Measurements from ENCODE around the gene TRH. TPM values are rescaled to one million over a fixed set of nuclear protein-coding genes. Genes with fewer than 3 reads are reported as not detected.
"Not testable (repeated sequence)": the region's sequence is repeated elsewhere in the genome, so short reads cannot be mapped to it uniquely, and the experiment has no call there.

TRH gene
- total RNA-seq, 1 experiment from 2014 or later, result 0.59 TPM

GRCh38 chr3:129974833-129975704 lies 549 bp downstream of the TRH start:
- H3K27me3 ChIP-seq (ENCODE audit: control insufficient read depth, insufficient read depth, low read length), result peaks cover 81% of the 10 kb centered on the region
- peak overlapping the region; percentile 32 for H3K4me3 ChIP-seq (ENCODE audit: insufficient read depth, low read depth, low read length)
- no peaks in the 10 kb centered on the region for H3K36me3 ChIP-seq (replicated peaks; ENCODE audit: control insufficient read depth, insufficient read depth, low read length)
- DNase-seq, result peak; percentile 77

- peak; percentile 83 for DNase-seq
- no peaks in the 10 kb centered on the region for H3K36me3 ChIP-seq (replicated peaks; ENCODE audit: control insufficient read depth, insufficient read depth, low read length)
- peak overlapping the region; percentile 31 for H3K4me3 ChIP-seq (ENCODE audit: insufficient read depth, low read depth, low read length)
- H3K27me3 ChIP-seq (ENCODE audit: control insufficient read depth, insufficient read depth, low read length), result peaks cover 79% of the 10 kb centered on the region
Observed at GRCh38 chr3:129975705-129976048, 1.2 kb downstream of the TRH start.

- no peaks in the 10 kb centered on the region for H3K36me3 ChIP-seq (replicated peaks; ENCODE audit: control insufficient read depth, insufficient read depth, low read length)
- no peak for DNase-seq
- peaks cover 76% of the 10 kb centered on the region for H3K27me3 ChIP-seq (ENCODE audit: control insufficient read depth, insufficient read depth, low read length)
- no peak overlapping the region for H3K4me3 ChIP-seq (ENCODE audit: insufficient read depth, low read depth, low read length)
Observed at GRCh38 chr3:129976286-129976685, 1.8 kb downstream of the TRH start.

- Histone ChIP-seq H3K4me3 (ENCODE audit: insufficient read depth, low read depth, low read length) (no peak overlapping the region), H3K27me3 (ENCODE audit: control insufficient read depth, insufficient read depth, low read length) (peaks cover 62% of the 10 kb centered on the region), H3K36me3 (replicated peaks; ENCODE audit: control insufficient read depth, insufficient read depth, low read length) (no peaks in the 10 kb centered on the region)
- DNase-seq, result no peak
Observed at GRCh38 chr3:129978123-129978522, 3.6 kb downstream of the TRH start.

- no peak for DNase-seq
- Histone ChIP-seq H3K27me3 (ENCODE audit: control insufficient read depth, insufficient read depth, low read length) (peaks cover 44% of the 10 kb centered on the region), H3K36me3 (replicated peaks; ENCODE audit: control insufficient read depth, insufficient read depth, low read length) (no peaks in the 10 kb centered on the region), H3K4me3 (ENCODE audit: insufficient read depth, low read depth, low read length) (no peak overlapping the region)
Observed at GRCh38 chr3:129979905-129980304, 5.4 kb downstream of the TRH start.

- peaks cover 10% of the 10 kb centered on the region for H3K27me3 ChIP-seq (ENCODE audit: control insufficient read depth, insufficient read depth, low read length)
- H3K36me3 ChIP-seq (replicated peaks; ENCODE audit: control insufficient read depth, insufficient read depth, low read length), result no peaks in the 10 kb centered on the region
- no peak for DNase-seq
- H3K4me3 ChIP-seq (ENCODE audit: insufficient read depth, low read depth, low read length), result no peak overlapping the region
Observed at GRCh38 chr3:129983561-129983960, 9.0 kb downstream of the TRH start.

GRCh38 chr3:129984125-129984524 lies 9.6 kb downstream of the TRH start:
- peak; percentile 43 for DNase-seq
- no peak overlapping the region for H3K4me3 ChIP-seq (ENCODE audit: insufficient read depth, low read depth, low read length)
- no peaks in the 10 kb centered on the region for H3K36me3 ChIP-seq (replicated peaks; ENCODE audit: control insufficient read depth, insufficient read depth, low read length)
- peaks cover 6% of the 10 kb centered on the region for H3K27me3 ChIP-seq (ENCODE audit: control insufficient read depth, insufficient read depth, low read length)

- no peak for DNase-seq
- no peak overlapping the region for H3K4me3 ChIP-seq (ENCODE audit: insufficient read depth, low read depth, low read length)
- H3K36me3 ChIP-seq (replicated peaks; ENCODE audit: control insufficient read depth, insufficient read depth, low read length), result no peaks in the 10 kb centered on the region
- H3K27me3 ChIP-seq (ENCODE audit: control insufficient read depth, insufficient read depth, low read length), result peaks cover 3% of the 10 kb centered on the region
Observed at GRCh38 chr3:129985113-129985512, 10.6 kb downstream of the TRH start.

- no peaks in the 10 kb centered on the region; the same call in 1 of the 2 replicates for H3K27me3 ChIP-seq (ENCODE audit: control insufficient read depth, insufficient read depth, low read length)
- no peak overlapping the region for H3K4me3 ChIP-seq (ENCODE audit: insufficient read depth, low read depth, low read length)
- H3K36me3 ChIP-seq (replicated peaks; ENCODE audit: control insufficient read depth, insufficient read depth, low read length), result no peaks in the 10 kb centered on the region
- no peak for DNase-seq
Observed at GRCh38 chr3:129988429-129988828, 13.9 kb downstream of the TRH start.

GRCh38 chr3:129989414-129989813 lies 14.9 kb downstream of the TRH start:
- DNase-seq, result no peak
- Histone ChIP-seq H3K36me3 (replicated peaks; ENCODE audit: control insufficient read depth, insufficient read depth, low read length) (no peaks in the 10 kb centered on the region), H3K27me3 (ENCODE audit: control insufficient read depth, insufficient read depth, low read length) (no peaks in the 10 kb centered on the region; the same call in 1 of the 2 replicates), H3K4me3 (ENCODE audit: insufficient read depth, low read depth, low read length) (no peak overlapping the region)

- Histone ChIP-seq H3K27me3 (ENCODE audit: control insufficient read depth, insufficient read depth, low read length) (no peaks in the 10 kb centered on the region; the same call in 1 of the 2 replicates), H3K4me3 (ENCODE audit: insufficient read depth, low read depth, low read length) (no peak overlapping the region), H3K36me3 (replicated peaks; ENCODE audit: control insufficient read depth, insufficient read depth, low read length) (no peaks in the 10 kb centered on the region)
- peak; percentile 74 for DNase-seq
Observed at GRCh38 chr3:129992781-129993180, 18.3 kb downstream of the TRH start.

GRCh38 chr3:129994883-129995559 lies 20.5 kb downstream of the TRH start:
- no peak for DNase-seq
- Histone ChIP-seq H3K27me3 (ENCODE audit: control insufficient read depth, insufficient read depth, low read length) (no peaks in the 10 kb centered on the region; the same call in 1 of the 2 replicates), H3K36me3 (replicated peaks; ENCODE audit: control insufficient read depth, insufficient read depth, low read length) (no peaks in the 10 kb centered on the region), H3K4me3 (ENCODE audit: insufficient read depth, low read depth, low read length) (no peak overlapping the region)

- Histone ChIP-seq H3K27me3 (ENCODE audit: control insufficient read depth, insufficient read depth, low read length) (no peaks in the 10 kb centered on the region; the same call in 1 of the 2 replicates), H3K36me3 (replicated peaks; ENCODE audit: control insufficient read depth, insufficient read depth, low read length) (no peaks in the 10 kb centered on the region), H3K4me3 (ENCODE audit: insufficient read depth, low read depth, low read length) (no peak overlapping the region)
- DNase-seq, result no peak
Observed at GRCh38 chr3:129996073-129996472, 21.6 kb downstream of the TRH start.

- H3K27me3 ChIP-seq (ENCODE audit: control insufficient read depth, insufficient read depth, low read length), result peaks cover 10% of the 10 kb centered on the region
- not testable (repeated sequence) for H3K4me3 ChIP-seq (ENCODE audit: insufficient read depth, low read depth, low read length); H3K36me3 ChIP-seq (replicated peaks; ENCODE audit: control insufficient read depth, insufficient read depth, low read length); DNase-seq
Observed at GRCh38 chr3:129999176-129999575, 24.7 kb downstream of the TRH start.
